GM18508 (cell line): ENCODE measurements around the gene MDM4.
"Not testable (repeated sequence)": the region's sequence is repeated elsewhere in the genome, so short reads cannot be mapped to it uniquely, and the experiment has no call there.

ENCODE experiments used
- ATAC-seq: cut with Tn5 transposase; IDR thresholded peaks from one replicate; pipeline ENCODE4 v1.9.1; 2021; ENCODE audit warnings: moderate number of reproducible peaks; ENCODE audit not compliant: insufficient read depth, unreplicated experiment

MDM4 gene

GRCh38 chr1:204516180-204516879 lies at the start of gene MDM4:
TSS of gene MDM4 (plus strand) at chr1:204516406. CDS start at chr1:204525519, 9,113 bp downstream.
- peak; percentile 38 for ATAC-seq

- ATAC-seq: no peak
Observed at GRCh38 chr1:204466416-204467405, 49.5 kb upstream of the MDM4 start.

- ATAC-seq: no peak
Observed at GRCh38 chr1:204468206-204468605, 48.0 kb upstream of the MDM4 start.

- no peak for ATAC-seq
Observed at GRCh38 chr1:204468766-204469302, 47.4 kb upstream of the MDM4 start.

- ATAC-seq: no peak
Observed at GRCh38 chr1:204469304-204469703, 46.9 kb upstream of the MDM4 start.

- no peak for ATAC-seq
Observed at GRCh38 chr1:204471687-204472086, 44.5 kb upstream of the MDM4 start.

- ATAC-seq: no peak
Observed at GRCh38 chr1:204472660-204473059, 43.5 kb upstream of the MDM4 start.

- ATAC-seq: no peak
Observed at GRCh38 chr1:204473400-204473965, 42.7 kb upstream of the MDM4 start.

- ATAC-seq: no peak
Observed at GRCh38 chr1:204475656-204476432, 40.4 kb upstream of the MDM4 start.

GRCh38 chr1:204476563-204476962 lies 39.6 kb upstream of the MDM4 start:
- ATAC-seq: no peak

- no peak for ATAC-seq
Observed at GRCh38 chr1:204477036-204477740, 39.0 kb upstream of the MDM4 start.

- no peak for ATAC-seq
Observed at GRCh38 chr1:204478172-204478899, 37.9 kb upstream of the MDM4 start.

GRCh38 chr1:204478921-204479320 lies 37.3 kb upstream of the MDM4 start:
- ATAC-seq: no peak

- ATAC-seq: no peak
Observed at GRCh38 chr1:204479387-204480136, 36.6 kb upstream of the MDM4 start.

- ATAC-seq: peak; percentile 50
Observed at GRCh38 chr1:204480515-204480914, 35.7 kb upstream of the MDM4 start.

- no peak for ATAC-seq
Observed at GRCh38 chr1:204483791-204484190, 32.4 kb upstream of the MDM4 start.

GRCh38 chr1:204486513-204487255 lies 29.5 kb upstream of the MDM4 start:
- ATAC-seq: not testable (repeated sequence)
